ENCODE data around the gene TNFRSF12A.
A peak's percentile ranks its signal among the peaks of the same experiment; 100 is the strongest.

The TNFRSF12A gene

GRCh38 chr16:2980227-2981176 lies 39.7 kb upstream of the TNFRSF12A start, which contains the start of gene PKMYT1 (continued):
- TF ChIP-seq PATZ1 (tag by site-specific recombination; IDR thresholded peaks at IDR 0.05) (peak; percentile 75), ZNF398 (tag by site-specific recombination; IDR thresholded peaks at IDR 0.05) (no peak), SALL2 (tag by site-specific recombination; IDR thresholded peaks at IDR 0.05; ENCODE audit: borderline replicate concordance) (no peak), ZSCAN4 (tag by site-specific recombination; IDR thresholded peaks at IDR 0.05) (no peak), BCL11A (tag by site-specific recombination; IDR thresholded peaks at IDR 0.05; ENCODE audit: low read depth) (no peak), GLIS2 (tag by site-specific recombination; IDR thresholded peaks at IDR 0.05) (peak; percentile 60), TRIM28 (IDR thresholded peaks at IDR 0.05; ENCODE audit: borderline replicate concordance, low read length) (no peak), GLIS1 (tag by site-specific recombination; IDR thresholded peaks at IDR 0.05) (0 out of 2 replicates have a peak, but pooled peaks have one; percentile 7), ZNF529 (tag by site-specific recombination; IDR thresholded peaks at IDR 0.05; ENCODE audit: insufficient replicate concordance) (no peak), MEIS1 (CRISPR knock-in tag; IDR thresholded peaks at IDR 0.05; ENCODE audit: borderline replicate concordance) (no peak), ZBTB7A (tag by site-specific recombination; IDR thresholded peaks at IDR 0.05; ENCODE audit: low read depth) (no peak), ZNF513 (tag by site-specific recombination; IDR thresholded peaks at IDR 0.05) (no peak), KLF9 (tag by site-specific recombination; IDR thresholded peaks at IDR 0.05; ENCODE audit: low read depth) (peak; percentile 88), ZIC2 (tag by site-specific recombination; IDR thresholded peaks at IDR 0.05) (peak; percentile 27; the same call in 1 of the 2 replicates), ZNF184 (tag by site-specific recombination; IDR thresholded peaks at IDR 0.05) (no peak), KLF8 (tag by site-specific recombination; IDR thresholded peaks at IDR 0.05) (peak; percentile 48; the same call in 1 of the 2 replicates), ZNF324 (tag by site-specific recombination; IDR thresholded peaks at IDR 0.05) (0 out of 2 replicates have a peak, but pooled peaks have one; percentile 36), ZNF670 (tag by site-specific recombination; IDR thresholded peaks at IDR 0.05; ENCODE audit: low read depth) (no peak), MZF1 (tag by site-specific recombination; IDR thresholded peaks at IDR 0.05; ENCODE audit: borderline replicate concordance) (no peak), ZNF140 (tag by site-specific recombination; IDR thresholded peaks at IDR 0.05) (no peak), HOXD13 (CRISPR knock-in tag; IDR thresholded peaks at IDR 0.05; ENCODE audit: borderline replicate concordance) (no peak), ZNF335 (tag by site-specific recombination; conservative IDR thresholded peaks at IDR 0.05) (peak; percentile 94), INSM2 (tag by site-specific recombination; IDR thresholded peaks at IDR 0.05) (no peak), ZNF704 (tag by site-specific recombination; IDR thresholded peaks at IDR 0.05) (no peak), ZNF302 (tag by site-specific recombination; IDR thresholded peaks at IDR 0.05; ENCODE audit: low read depth) (no peak), ZNF157 (tag by site-specific recombination; IDR thresholded peaks at IDR 0.05) (no peak), SP3 (tag by site-specific recombination; IDR thresholded peaks at IDR 0.05) (peak; percentile 52), ZNF785 (tag by site-specific recombination; IDR thresholded peaks at IDR 0.05) (0 out of 2 replicates have a peak, but pooled peaks have one; percentile 2), ZNF362 (tag by site-specific recombination; IDR thresholded peaks at IDR 0.05) (peak; percentile 62)
